Suprapubic skin (tissue), 4 donors: ENCODE data around the gene FANCE. TPM values are rescaled to one million over a fixed set of nuclear protein-coding genes. Genes with fewer than 3 reads are reported as not detected.

Experiments used
- DNase-seq, 2 donors: peaks; one replicate each; pipeline ENCODE4 v3.0.0-alpha.2; 2019; ENCODE audit warnings: low spot score in 2 of 2
- H3K27ac ChIP-seq: fragments of 200-600 bp; sonication (generic); one replicate; pipeline ENCODE4 v1.5.1; 2019
- H3K27me3 ChIP-seq: fragments of 200-600 bp; sonication (generic); one replicate; pipeline ENCODE4 v1.5.1; 2019
- H3K36me3 ChIP-seq: fragments of 200-600 bp; sonication (generic); one replicate; pipeline ENCODE4 v1.5.1; 2019
- H3K4me1 ChIP-seq: fragments of 200-600 bp; sonication (generic); one replicate; pipeline ENCODE4 v1.5.1; 2019
- H3K4me3 ChIP-seq: fragments of 200-600 bp; sonication (generic); one replicate; pipeline ENCODE4 v1.5.1; 2019; ENCODE audit warnings: mild to moderate bottlenecking
- H3K9me3 ChIP-seq: fragments of 200-600 bp; sonication (generic); one replicate; pipeline ENCODE4 v1.5.1; 2019
- CTCF ChIP-seq, 2 donors: fragments of 200-600 bp in 1 of 2; fragments of 450-650 bp in 1 of 2; sonication (generic) in 1 of 2; IDR thresholded peaks; one replicate each; pipeline ENCODE4 v1.5.1; 2016 to 2019; ENCODE audit warnings: antibody characterized with exemption in 2 of 2, mild to moderate bottlenecking in 1 of 2, moderate library complexity in 1 of 2
- EP300 ChIP-seq: sonication (generic); formaldehyde crosslinking; IDR thresholded peaks from one replicate; pipeline ENCODE4 v1.6.1; 2017; ENCODE audit warnings: antibody characterized with exemption
- POLR2A ChIP-seq, 2 donors: fragments of 450-650 bp; IDR thresholded peaks; one replicate each; pipeline ENCODE4 v1.6.1; 2017; ENCODE audit warnings: antibody characterized with exemption in 2 of 2, mild to moderate bottlenecking in 2 of 2, moderate library complexity in 2 of 2
- POLR2AphosphoS5 ChIP-seq, 3 donors: sonication (generic); formaldehyde crosslinking; IDR thresholded peaks; one replicate each; pipeline ENCODE4 v1.6.1; 2017; ENCODE audit warnings: antibody characterized with exemption in 3 of 3
- WGBS: methylation state at CpG from one replicate; pipeline ENCODE4 v1.1.5; 2018; 5-methylcytosine and 5-hydroxymethylcytosine counted together
- total RNA-seq, 4 donors: library from RNA; depleted of rRNA; stranded (reverse); fragments of >200 nt; gene quantifications; one replicate each; pipeline ENCODE4 v1.1.0, GENCODE V29; 2016

The FANCE gene
- total RNA-seq, 4 donors from 2014 or later = 20.6 to 25.6 (median 21.6) TPM

GRCh38 chr6:35477551-35478179 is 25.5 kb downstream of the FANCE start:
- 90% methylated on average over 5 of the region's 5 CpGs for WGBS
- Histone ChIP-seq H3K27me3 (no peaks in the 10 kb centered on the region), H3K4me3 (no peak overlapping the region), H3K9me3 (no peaks in the 10 kb centered on the region), H3K36me3 (peaks cover 70% of the 10 kb centered on the region), H3K4me1 (peaks cover 1% of the 10 kb centered on the region), H3K27ac (no peak overlapping the region)
- TF ChIP-seq CTCF (IDR thresholded peaks at IDR 0.05) (no peak), POLR2A (IDR thresholded peaks at IDR 0.05) (no peak), POLR2AphosphoS5 (IDR thresholded peaks at IDR 0.05) (no peak), EP300 (no peak)
- no peak for DNase-seq

- DNase-seq = no peak
- Histone ChIP-seq H3K9me3 (no peaks in the 10 kb centered on the region), H3K36me3 (peaks cover 67% of the 10 kb centered on the region), H3K27me3 (no peaks in the 10 kb centered on the region), H3K4me1 (no peaks in the 10 kb centered on the region), H3K4me3 (no peak overlapping the region), H3K27ac (no peak overlapping the region)
- WGBS = 88% methylated on average over 7 of the region's 7 CpGs
- TF ChIP-seq POLR2AphosphoS5 (IDR thresholded peaks at IDR 0.05) = no peak
- no peak for TF ChIP-seq EP300
- no peak for TF ChIP-seq POLR2A (IDR thresholded peaks at IDR 0.05)
- TF ChIP-seq CTCF (IDR thresholded peaks at IDR 0.05) = no peak
Observed at GRCh38 chr6:35478259-35478658, 26.1 kb downstream of the FANCE start.

- WGBS = 91% methylated on average over 12 of the region's 12 CpGs
- Histone ChIP-seq H3K9me3 (no peaks in the 10 kb centered on the region), H3K36me3 (peaks cover 59% of the 10 kb centered on the region), H3K27me3 (no peaks in the 10 kb centered on the region), H3K27ac (no peak overlapping the region), H3K4me1 (peaks cover 9% of the 10 kb centered on the region), H3K4me3 (no peak overlapping the region)
- DNase-seq = no peak
- TF ChIP-seq POLR2A (IDR thresholded peaks at IDR 0.05) = no peak
- no peak for TF ChIP-seq CTCF (IDR thresholded peaks at IDR 0.05)
- no peak for TF ChIP-seq EP300
- TF ChIP-seq POLR2AphosphoS5 (IDR thresholded peaks at IDR 0.05) = no peak
Observed at GRCh38 chr6:35480176-35480575, 28.0 kb downstream of the FANCE start.

- H3K27ac ChIP-seq = no peak overlapping the region
- no peaks in the 10 kb centered on the region for H3K9me3 ChIP-seq
- peaks cover 55% of the 10 kb centered on the region for H3K36me3 ChIP-seq
- H3K4me3 ChIP-seq = no peak overlapping the region
- TF ChIP-seq POLR2A (IDR thresholded peaks at IDR 0.05) (no peak), EP300 (no peak), CTCF (IDR thresholded peaks at IDR 0.05) (no peak), POLR2AphosphoS5 (IDR thresholded peaks at IDR 0.05) (no peak)
- WGBS = 88% methylated on average over 8 of the region's 8 CpGs
- no peaks in the 10 kb centered on the region for H3K27me3 ChIP-seq
- DNase-seq = no peak
- H3K4me1 ChIP-seq = peaks cover 19% of the 10 kb centered on the region
Observed at GRCh38 chr6:35481226-35481625, 29.1 kb downstream of the FANCE start.

GRCh38 chr6:35483062-35483461 is 30.9 kb downstream of the FANCE start:
- no peak for TF ChIP-seq CTCF (IDR thresholded peaks at IDR 0.05)
- TF ChIP-seq EP300 = no peak
- TF ChIP-seq POLR2A (IDR thresholded peaks at IDR 0.05) = no peak
- no peak for TF ChIP-seq POLR2AphosphoS5 (IDR thresholded peaks at IDR 0.05)
- no peak for DNase-seq
- H3K27ac ChIP-seq = no peak overlapping the region
- no peaks in the 10 kb centered on the region for H3K27me3 ChIP-seq
- H3K9me3 ChIP-seq = no peaks in the 10 kb centered on the region
- WGBS = 90% methylated on average over 4 of the region's 4 CpGs
- peaks cover 38% of the 10 kb centered on the region for H3K4me1 ChIP-seq
- no peak overlapping the region for H3K4me3 ChIP-seq
- H3K36me3 ChIP-seq = peaks cover 42% of the 10 kb centered on the region
